HEK293 (cell line): ENCODE data around the gene TCHP.

Experiments
- CTCF ChIA-PET: fragments of 350-600 bp; formaldehyde crosslinking; extraction: SDS; loops from one replicate; lab custom pipeline; 2021; ENCODE audit warnings: antibody characterized with exemption; lab: Yijun Ruan, JAX
- POLR2A ChIA-PET: fragments of 300-600 bp; formaldehyde crosslinking; extraction: SDS; loops from one replicate; lab custom pipeline; 2020; ENCODE audit warnings: antibody characterized with exemption, inconsistent platforms; lab: Yijun Ruan, JAX
- H3K27ac ChIP-seq: fragments of 200-500 bp; sonication (Bioruptor generic); 2 replicates; pipeline ENCODE4 v1.5.1; 2014; ENCODE audit warnings: low read depth, low read length, control low read depth, inconsistent platforms; ENCODE audit errors: extremely low read depth
- H3K36me3 ChIP-seq, 2 experiments: fragments of 200-500 bp in 1 of 2; sonication (Bioruptor generic) in 1 of 2; 1 replicate in 1 of 2; 2 replicates in 1 of 2; pipeline ENCODE4 v1.5.1; 2014 to 2017; ENCODE audit warnings: inconsistent platforms in 2 of 2, low read length in 2 of 2; ENCODE audit not compliant: control insufficient read depth in 2 of 2, insufficient read depth in 1 of 2
- H3K4me1 ChIP-seq: fragments of 200-500 bp; sonication (Bioruptor generic); 2 replicates; pipeline ENCODE4 v1.5.1; 2014; ENCODE audit warnings: mild to moderate bottlenecking, low read length, inconsistent platforms; ENCODE audit not compliant: control insufficient read depth, insufficient read depth
- H3K4me3 ChIP-seq: 2 replicates; pipeline ENCODE4 v1.5.1; 2011; ENCODE audit warnings: low read depth, mild to moderate bottlenecking, control low read depth, low read length, moderate library complexity
- H3K9me3 ChIP-seq: fragments of 200-500 bp; sonication (Bioruptor generic); 2 replicates; pipeline ENCODE4 v1.5.1; 2014; ENCODE audit warnings: low read depth, low read length, inconsistent platforms; ENCODE audit not compliant: control insufficient read depth, insufficient read depth
- GLIS1 ChIP-seq: fragments of 450-650 bp; formaldehyde crosslinking; IDR thresholded peaks from 2 replicates; pipeline ENCODE4 v1.5.1; 2016; ENCODE audit warnings: missing biosample characterization, missing genetic modification characterization
- GLIS2 ChIP-seq: fragments of 450-650 bp; formaldehyde crosslinking; IDR thresholded peaks from 2 replicates; pipeline ENCODE4 v1.5.1; 2016; ENCODE audit warnings: missing biosample characterization, missing genetic modification characterization
- KLF1 ChIP-seq: fragments of 450-650 bp; formaldehyde crosslinking; IDR thresholded peaks from 2 replicates; pipeline ENCODE4 v1.5.1; 2016; ENCODE audit warnings: missing biosample characterization, missing genetic modification characterization
- MYNN ChIP-seq: fragments of 450-650 bp; formaldehyde crosslinking; IDR thresholded peaks from 2 replicates; pipeline ENCODE4 v1.5.1; 2016; ENCODE audit warnings: missing biosample characterization, missing genetic modification characterization, borderline replicate concordance
- MZF1 ChIP-seq: fragments of 450-650 bp; formaldehyde crosslinking; IDR thresholded peaks from 2 replicates; pipeline ENCODE4 v1.5.1; 2017; ENCODE audit warnings: missing biosample characterization, missing genetic modification characterization, borderline replicate concordance
- REPIN1 ChIP-seq: fragments of 450-650 bp; formaldehyde crosslinking; IDR thresholded peaks from 2 replicates; pipeline ENCODE4 v1.5.1; 2017; ENCODE audit warnings: missing biosample characterization, missing genetic modification characterization, low read depth
- SCRT2 ChIP-seq: fragments of 450-650 bp; formaldehyde crosslinking; IDR thresholded peaks from 2 replicates; pipeline ENCODE4 v1.5.1; 2016; ENCODE audit warnings: missing biosample characterization, missing genetic modification characterization
- ZNF121 ChIP-seq: fragments of 450-650 bp; formaldehyde crosslinking; IDR thresholded peaks from 2 replicates; pipeline ENCODE4 v1.5.1; 2016; ENCODE audit warnings: missing biosample characterization, missing genetic modification characterization
- ZNF184 ChIP-seq: fragments of 450-650 bp; IDR thresholded peaks from 2 replicates; pipeline ENCODE4 v1.5.1; 2018; ENCODE audit warnings: missing biosample characterization, mild to moderate bottlenecking, missing genetic modification characterization
- ZNF2 ChIP-seq: fragments of 450-650 bp; formaldehyde crosslinking; IDR thresholded peaks from 2 replicates; pipeline ENCODE4 v1.5.1; 2016; ENCODE audit warnings: missing biosample characterization, missing genetic modification characterization
- ZNF335 ChIP-seq: fragments of 450-650 bp; formaldehyde crosslinking; conservative IDR thresholded peaks from 2 replicates; pipeline ENCODE4 v1.5.1; 2016; ENCODE audit warnings: missing biosample characterization, missing genetic modification characterization
- ZNF423 ChIP-seq: fragments of 450-650 bp; formaldehyde crosslinking; IDR thresholded peaks from 2 replicates; pipeline ENCODE4 v1.5.1; 2016; ENCODE audit warnings: missing biosample characterization, missing genetic modification characterization
- ZNF514 ChIP-seq: fragments of 450-650 bp; formaldehyde crosslinking; IDR thresholded peaks from 2 replicates; pipeline ENCODE4 v1.5.1; 2016; ENCODE audit warnings: missing biosample characterization, missing genetic modification characterization
- ZNF544 ChIP-seq: fragments of 450-650 bp; formaldehyde crosslinking; IDR thresholded peaks from 2 replicates; pipeline ENCODE4 v1.5.0; 2017; ENCODE audit warnings: missing biosample characterization, missing genetic modification characterization
- ZNF621 ChIP-seq: fragments of 450-650 bp; formaldehyde crosslinking; IDR thresholded peaks from 2 replicates; pipeline ENCODE4 v1.5.1; 2017; ENCODE audit warnings: missing biosample characterization, missing genetic modification characterization
- ZNF654 ChIP-seq: fragments of 450-650 bp; formaldehyde crosslinking; IDR thresholded peaks from 2 replicates; pipeline ENCODE4 v1.5.1; 2016; ENCODE audit warnings: low read depth, missing biosample characterization, missing genetic modification characterization
- ZNF677 ChIP-seq: fragments of 450-650 bp; IDR thresholded peaks from 2 replicates; pipeline ENCODE4 v1.5.0; 2018; ENCODE audit warnings: missing biosample characterization, mild to moderate bottlenecking, missing genetic modification characterization, moderate library complexity
- TF ChIP-seq, protein P1 (sequence below): fragments of 450-650 bp; formaldehyde crosslinking; IDR thresholded peaks from 2 replicates; pipeline ENCODE4 v1.5.1; 2017; ENCODE audit warnings: missing biosample characterization, missing genetic modification characterization
- TF ChIP-seq, protein P2 (sequence below): fragments of 450-650 bp; formaldehyde crosslinking; IDR thresholded peaks from 2 replicates; pipeline ENCODE4 v1.5.1; 2016; ENCODE audit warnings: missing biosample characterization, missing genetic modification characterization
- TF ChIP-seq, protein P3 (sequence below): fragments of 450-650 bp; formaldehyde crosslinking; IDR thresholded peaks from 2 replicates; pipeline ENCODE4 v1.5.1; 2017; ENCODE audit warnings: missing biosample characterization, missing genetic modification characterization

TCHP gene

DNA sequence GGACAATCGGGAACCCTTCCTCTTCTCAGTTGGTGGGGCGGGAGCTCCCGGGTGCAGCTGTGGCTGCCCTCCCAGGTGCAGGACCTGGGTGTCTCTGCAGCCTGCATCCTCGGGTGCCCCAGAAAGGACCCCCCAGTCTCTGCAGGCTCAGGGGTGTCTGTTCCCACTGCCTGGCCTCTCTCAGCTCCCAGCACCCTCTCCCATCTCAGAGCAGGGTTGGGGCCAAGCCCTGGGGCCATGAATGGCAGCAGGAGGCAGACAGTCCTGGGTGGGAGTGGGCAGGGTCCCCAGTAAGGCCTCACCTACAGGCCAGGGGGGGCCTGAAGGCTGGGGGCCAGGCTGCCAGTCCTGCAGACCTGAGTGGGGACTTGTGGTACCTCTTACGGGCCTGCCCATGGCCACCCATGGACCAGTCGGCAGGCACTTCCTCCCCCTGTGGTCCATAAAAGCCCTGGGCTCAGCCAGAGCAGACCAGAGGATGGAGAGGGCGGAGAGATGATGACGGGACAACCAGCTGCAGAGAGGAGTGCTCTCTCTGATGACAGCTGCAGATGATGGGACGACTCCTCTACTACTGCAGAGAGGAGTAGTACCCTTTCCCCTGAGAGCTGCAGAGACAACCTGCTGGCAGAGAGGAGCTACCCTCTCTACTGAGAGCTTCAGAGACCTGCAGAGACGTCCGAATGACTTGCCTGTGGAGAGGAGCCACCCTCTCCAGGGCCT, 26.6 kb downstream of the TCHP start:
- Histone ChIP-seq H3K9me3 (no peaks in the 10 kb centered on the region), H3K4me3 (no peak overlapping the region)
- peak; percentile 16; the same call in 1 of the 2 replicates for TF ChIP-seq ZNF335 (tag by site-specific recombination)
- TF ChIP-seq, protein P1, sequence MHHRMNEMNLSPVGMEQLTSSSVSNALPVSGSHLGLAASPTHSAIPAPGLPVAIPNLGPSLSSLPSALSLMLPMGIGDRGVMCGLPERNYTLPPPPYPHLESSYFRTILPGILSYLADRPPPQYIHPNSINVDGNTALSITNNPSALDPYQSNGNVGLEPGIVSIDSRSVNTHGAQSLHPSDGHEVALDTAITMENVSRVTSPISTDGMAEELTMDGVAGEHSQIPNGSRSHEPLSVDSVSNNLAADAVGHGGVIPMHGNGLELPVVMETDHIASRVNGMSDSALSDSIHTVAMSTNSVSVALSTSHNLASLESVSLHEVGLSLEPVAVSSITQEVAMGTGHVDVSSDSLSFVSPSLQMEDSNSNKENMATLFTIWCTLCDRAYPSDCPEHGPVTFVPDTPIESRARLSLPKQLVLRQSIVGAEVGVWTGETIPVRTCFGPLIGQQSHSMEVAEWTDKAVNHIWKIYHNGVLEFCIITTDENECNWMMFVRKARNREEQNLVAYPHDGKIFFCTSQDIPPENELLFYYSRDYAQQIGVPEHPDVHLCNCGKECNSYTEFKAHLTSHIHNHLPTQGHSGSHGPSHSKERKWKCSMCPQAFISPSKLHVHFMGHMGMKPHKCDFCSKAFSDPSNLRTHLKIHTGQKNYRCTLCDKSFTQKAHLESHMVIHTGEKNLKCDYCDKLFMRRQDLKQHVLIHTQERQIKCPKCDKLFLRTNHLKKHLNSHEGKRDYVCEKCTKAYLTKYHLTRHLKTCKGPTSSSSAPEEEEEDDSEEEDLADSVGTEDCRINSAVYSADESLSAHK (tag by site-specific recombination) = no peak
- peak; percentile 14; the same call in 1 of the 2 replicates for TF ChIP-seq GLIS2 (tag by site-specific recombination)
- TF ChIP-seq GLIS1 (tag by site-specific recombination) = peak; percentile 47
- TF ChIP-seq, all 188 proteins: peak for 3
- CTCF ChIA-PET = interaction anchor here (0.7 to 3.7 kb wide), 6 partner anchors 22 to 505 kb away, joined by 3 to 27 read pairs (median 4); no protein-coding TSS in a partner anchor
- H3K27ac ChIP-seq = no peak overlapping the region
- no peaks in the 10 kb centered on the region for H3K4me1 ChIP-seq
- peaks cover 3 to 27% of the 10 kb centered on the region in 2 experiments; a peak in 2 of 3 replicates for H3K36me3 ChIP-seq
- POLR2A ChIA-PET = no interaction called here

DNA sequence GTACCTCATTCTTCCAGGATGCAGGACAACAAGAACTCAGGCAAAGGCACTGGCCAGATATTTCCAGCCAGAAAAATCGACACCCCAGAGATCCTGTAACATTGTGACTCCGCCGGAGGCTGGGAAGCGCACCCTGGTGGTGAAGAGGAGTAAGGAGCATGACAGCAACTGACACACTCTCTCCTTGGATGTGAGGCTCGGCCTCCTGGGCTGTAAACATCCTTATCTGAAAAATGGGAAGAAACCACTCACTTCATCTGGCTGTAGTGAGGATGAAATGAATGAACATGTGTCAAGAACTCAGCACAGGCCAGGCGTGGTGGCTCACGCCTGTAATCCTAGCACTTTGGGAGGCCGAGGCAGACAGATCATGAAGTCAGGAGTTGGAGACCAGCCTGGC, 27.5 kb downstream of the TCHP start:
- ChIA-PET POLR2A (interaction anchor here (0.7 kb wide), 1 partner anchor 46 kb away, joined by 4 read pairs; no protein-coding TSS in a partner anchor), CTCF (interaction anchor here (0.6 to 3.7 kb wide), 9 partner anchors 17 to 82 kb away, joined by 3 to 27 read pairs (median 4); no protein-coding TSS in a partner anchor)
- peaks cover 3 to 36% of the 10 kb centered on the region in 2 experiments for H3K36me3 ChIP-seq
- H3K27ac ChIP-seq = no peak overlapping the region
- no peaks in the 10 kb centered on the region for H3K4me1 ChIP-seq
- H3K9me3 ChIP-seq = no peaks in the 10 kb centered on the region
- H3K4me3 ChIP-seq = no peak overlapping the region
- TF ChIP-seq SCRT2 (tag by site-specific recombination) = no peak
- TF ChIP-seq ZNF544 = no peak
- TF ChIP-seq, protein P2, sequence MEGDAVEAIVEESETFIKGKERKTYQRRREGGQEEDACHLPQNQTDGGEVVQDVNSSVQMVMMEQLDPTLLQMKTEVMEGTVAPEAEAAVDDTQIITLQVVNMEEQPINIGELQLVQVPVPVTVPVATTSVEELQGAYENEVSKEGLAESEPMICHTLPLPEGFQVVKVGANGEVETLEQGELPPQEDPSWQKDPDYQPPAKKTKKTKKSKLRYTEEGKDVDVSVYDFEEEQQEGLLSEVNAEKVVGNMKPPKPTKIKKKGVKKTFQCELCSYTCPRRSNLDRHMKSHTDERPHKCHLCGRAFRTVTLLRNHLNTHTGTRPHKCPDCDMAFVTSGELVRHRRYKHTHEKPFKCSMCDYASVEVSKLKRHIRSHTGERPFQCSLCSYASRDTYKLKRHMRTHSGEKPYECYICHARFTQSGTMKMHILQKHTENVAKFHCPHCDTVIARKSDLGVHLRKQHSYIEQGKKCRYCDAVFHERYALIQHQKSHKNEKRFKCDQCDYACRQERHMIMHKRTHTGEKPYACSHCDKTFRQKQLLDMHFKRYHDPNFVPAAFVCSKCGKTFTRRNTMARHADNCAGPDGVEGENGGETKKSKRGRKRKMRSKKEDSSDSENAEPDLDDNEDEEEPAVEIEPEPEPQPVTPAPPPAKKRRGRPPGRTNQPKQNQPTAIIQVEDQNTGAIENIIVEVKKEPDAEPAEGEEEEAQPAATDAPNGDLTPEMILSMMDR (tag by site-specific recombination) = peak; percentile 55
- TF ChIP-seq MYNN (tag by site-specific recombination) = no peak
- TF ChIP-seq ZNF2 (tag by site-specific recombination) = peak; percentile 91
- TF ChIP-seq ZNF121 (tag by site-specific recombination) = 0 out of 2 replicates have a peak, but pooled peaks have one; percentile 40
- no peak for TF ChIP-seq ZNF514
- TF ChIP-seq ZNF184 = no peak
- peak; percentile 35 for TF ChIP-seq ZNF654
- TF ChIP-seq ZNF423 (tag by site-specific recombination) = no peak
- TF ChIP-seq ZNF677 (tag by site-specific recombination) = no peak
- TF ChIP-seq, protein P1 (tag by site-specific recombination) = no peak
- TF ChIP-seq ZNF621 (tag by site-specific recombination) = no peak
- TF ChIP-seq KLF1 (tag by site-specific recombination) = no peak
- TF ChIP-seq, protein P3, sequence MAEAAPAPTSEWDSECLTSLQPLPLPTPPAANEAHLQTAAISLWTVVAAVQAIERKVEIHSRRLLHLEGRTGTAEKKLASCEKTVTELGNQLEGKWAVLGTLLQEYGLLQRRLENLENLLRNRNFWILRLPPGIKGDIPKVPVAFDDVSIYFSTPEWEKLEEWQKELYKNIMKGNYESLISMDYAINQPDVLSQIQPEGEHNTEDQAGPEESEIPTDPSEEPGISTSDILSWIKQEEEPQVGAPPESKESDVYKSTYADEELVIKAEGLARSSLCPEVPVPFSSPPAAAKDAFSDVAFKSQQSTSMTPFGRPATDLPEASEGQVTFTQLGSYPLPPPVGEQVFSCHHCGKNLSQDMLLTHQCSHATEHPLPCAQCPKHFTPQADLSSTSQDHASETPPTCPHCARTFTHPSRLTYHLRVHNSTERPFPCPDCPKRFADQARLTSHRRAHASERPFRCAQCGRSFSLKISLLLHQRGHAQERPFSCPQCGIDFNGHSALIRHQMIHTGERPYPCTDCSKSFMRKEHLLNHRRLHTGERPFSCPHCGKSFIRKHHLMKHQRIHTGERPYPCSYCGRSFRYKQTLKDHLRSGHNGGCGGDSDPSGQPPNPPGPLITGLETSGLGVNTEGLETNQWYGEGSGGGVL (tag by site-specific recombination) = no peak
- no peak for TF ChIP-seq REPIN1
- no peak for TF ChIP-seq MZF1
